Subcutaneous adipose tissue (tissue), 4 donors: ENCODE data around the gene TCFL5. TPM values are rescaled to one million over a fixed set of nuclear protein-coding genes. Genes with fewer than 3 reads are reported as not detected.

Source experiments
- CTCF ChIP-seq: fragments of 450-650 bp; IDR thresholded peaks from one replicate; pipeline ENCODE4 v1.5.1; 2016; ENCODE audit warnings: low read depth, mild to moderate bottlenecking, control low read depth, antibody characterized with exemption, moderate library complexity
- total RNA-seq, 4 donors: library from RNA; depleted of rRNA; stranded (reverse); fragments of >200 nt; gene quantifications; one replicate each; pipeline ENCODE4 v1.1.0, GENCODE V29; 2016

TCFL5 gene
- total RNA-seq, 4 donors from 2014 or later, result 7.6 to 13.8 (median 10.8) TPM

- no peak for TF ChIP-seq CTCF
These were observed 4.5 kb downstream of the TCFL5 start for GRCh38 chr20:62856931-62857619.

GRCh38 chr20:62855120-62855519 lies 6.5 kb downstream of the TCFL5 start:
- no peak for TF ChIP-seq CTCF

- TF ChIP-seq CTCF, result no peak
These were observed 7.5 kb downstream of the TCFL5 start for GRCh38 chr20:62854121-62854520.

- no peak for TF ChIP-seq CTCF
These were observed 8.8 kb downstream of the TCFL5 start for GRCh38 chr20:62852841-62853240.

GRCh38 chr20:62852196-62852595 lies 9.4 kb downstream of the TCFL5 start:
- TF ChIP-seq CTCF, result no peak

- TF ChIP-seq CTCF, result no peak
These were observed 11.2 kb downstream of the TCFL5 start for GRCh38 chr20:62850333-62850974.

GRCh38 chr20:62849431-62849830 lies 12.2 kb downstream of the TCFL5 start:
- TF ChIP-seq CTCF, result no peak
